MG63 (cell line): ENCODE measurements around the gene DHRS3. TPM values are rescaled to one million over a fixed set of nuclear protein-coding genes. Genes with fewer than 3 reads are reported as not detected.

Experiments
- DNase-seq: peaks from one replicate; pipeline ENCODE4 v3.0.0-alpha.2; 2020
- H3K27me3 ChIP-seq: fragments of 250-450 bp; sonication (Bioruptor Pico); 2 replicates; pipeline ENCODE4 v1.5.1; 2020; ENCODE audit warnings: mild to moderate bottlenecking, moderate library complexity
- H3K36me3 ChIP-seq: fragments of 250-450 bp; sonication (Bioruptor Pico); 2 replicates; pipeline ENCODE4 v1.5.1; 2020; ENCODE audit warnings: mild to moderate bottlenecking, moderate library complexity
- H3K4me3 ChIP-seq: fragments of 250-450 bp; sonication (Bioruptor Pico); 2 replicates; pipeline ENCODE4 v1.5.1; 2020; ENCODE audit warnings: mild to moderate bottlenecking, moderate library complexity
- H3K9me3 ChIP-seq: fragments of 250-450 bp; sonication (Bioruptor Pico); 2 replicates; pipeline ENCODE4 v1.5.1; 2020; ENCODE audit warnings: mild to moderate bottlenecking, moderate library complexity
- total RNA-seq: library from RNA; depleted of rRNA; stranded (reverse); fragments of >200 nt; shearing (Covaris generic); gene quantifications from 2 replicates; pipeline ENCODE4 v1.2.3, GENCODE V29; 2014; ENCODE audit warnings: low replicate concordance

DHRS3 gene
- total RNA-seq, 1 experiment from 2014 or later, result 317 TPM

GRCh38 chr1:12610305-12610935 is 7.6 kb downstream of the DHRS3 start:
- H3K27me3 ChIP-seq, result no peaks in the 10 kb centered on the region
- no peak for DNase-seq
- peaks cover 91% of the 10 kb centered on the region for H3K36me3 ChIP-seq
- no peaks in the 10 kb centered on the region; the same call in 1 of the 2 replicates for H3K9me3 ChIP-seq
- H3K4me3 ChIP-seq, result no peak overlapping the region

GRCh38 chr1:12609469-12610003 is 8.5 kb downstream of the DHRS3 start:
- no peak for DNase-seq
- H3K4me3 ChIP-seq, result no peak overlapping the region
- H3K36me3 ChIP-seq, result peaks cover 91% of the 10 kb centered on the region
- no peaks in the 10 kb centered on the region for H3K27me3 ChIP-seq
- H3K9me3 ChIP-seq, result no peaks in the 10 kb centered on the region; the same call in 1 of the 2 replicates

GRCh38 chr1:12608311-12608957 is 9.6 kb downstream of the DHRS3 start:
- Histone ChIP-seq H3K27me3 (no peaks in the 10 kb centered on the region), H3K4me3 (no peak overlapping the region), H3K9me3 (no peaks in the 10 kb centered on the region; the same call in 1 of the 2 replicates), H3K36me3 (peaks cover 89% of the 10 kb centered on the region)
- no peak for DNase-seq

GRCh38 chr1:12607263-12607662 is 10.7 kb downstream of the DHRS3 start:
- no peak overlapping the region for H3K4me3 ChIP-seq
- H3K27me3 ChIP-seq, result no peaks in the 10 kb centered on the region
- no peaks in the 10 kb centered on the region; the same call in 1 of the 2 replicates for H3K9me3 ChIP-seq
- peaks cover 89% of the 10 kb centered on the region for H3K36me3 ChIP-seq
- DNase-seq, result no peak

- no peak for DNase-seq
These were observed 13.0 kb downstream of the DHRS3 start for GRCh38 chr1:12604986-12605385.

GRCh38 chr1:12604114-12604874 is 13.7 kb downstream of the DHRS3 start:
- Histone ChIP-seq H3K36me3 (peaks cover 86% of the 10 kb centered on the region), H3K4me3 (no peak overlapping the region), H3K27me3 (no peaks in the 10 kb centered on the region), H3K9me3 (no peaks in the 10 kb centered on the region; the same call in 1 of the 2 replicates)
- DNase-seq, result peak; percentile 93

More at GRCh38 chr1:12604986-12605385, 13.0 kb downstream of the DHRS3 start:
- H3K27me3 ChIP-seq, result no peaks in the 10 kb centered on the region
- H3K36me3 ChIP-seq, result peaks cover 86% of the 10 kb centered on the region
- no peak overlapping the region for H3K4me3 ChIP-seq
- no peaks in the 10 kb centered on the region; the same call in 1 of the 2 replicates for H3K9me3 ChIP-seq

GRCh38 chr1:12603224-12603623 is 14.8 kb downstream of the DHRS3 start:
- Histone ChIP-seq H3K27me3 (no peaks in the 10 kb centered on the region), H3K4me3 (no peak overlapping the region), H3K36me3 (peaks cover 86% of the 10 kb centered on the region), H3K9me3 (no peaks in the 10 kb centered on the region)
- DNase-seq, result no peak

DNA sequence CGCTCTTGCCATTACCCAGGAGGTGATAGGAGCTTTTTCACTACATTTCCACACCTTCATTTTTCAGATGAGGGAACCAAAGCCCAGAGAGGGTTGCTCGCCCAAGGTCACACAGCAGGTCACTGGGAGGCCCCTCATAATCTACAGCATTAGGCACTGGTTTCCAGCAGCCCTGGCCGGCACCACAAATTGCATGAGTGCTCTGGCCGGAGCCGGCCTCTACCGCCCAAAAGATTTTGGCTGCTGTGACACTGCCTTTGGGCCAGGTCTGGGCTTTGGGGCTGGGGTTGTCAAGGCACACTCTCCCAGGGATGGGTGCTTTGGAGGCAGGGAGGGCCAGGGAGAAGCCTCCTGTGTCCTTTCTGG is 15.4 kb downstream of the DHRS3 start:
- Histone ChIP-seq H3K36me3 (peaks cover 86% of the 10 kb centered on the region), H3K27me3 (no peaks in the 10 kb centered on the region), H3K9me3 (no peaks in the 10 kb centered on the region), H3K4me3 (no peak overlapping the region)
- peak; percentile 58 for DNase-seq

DNA sequence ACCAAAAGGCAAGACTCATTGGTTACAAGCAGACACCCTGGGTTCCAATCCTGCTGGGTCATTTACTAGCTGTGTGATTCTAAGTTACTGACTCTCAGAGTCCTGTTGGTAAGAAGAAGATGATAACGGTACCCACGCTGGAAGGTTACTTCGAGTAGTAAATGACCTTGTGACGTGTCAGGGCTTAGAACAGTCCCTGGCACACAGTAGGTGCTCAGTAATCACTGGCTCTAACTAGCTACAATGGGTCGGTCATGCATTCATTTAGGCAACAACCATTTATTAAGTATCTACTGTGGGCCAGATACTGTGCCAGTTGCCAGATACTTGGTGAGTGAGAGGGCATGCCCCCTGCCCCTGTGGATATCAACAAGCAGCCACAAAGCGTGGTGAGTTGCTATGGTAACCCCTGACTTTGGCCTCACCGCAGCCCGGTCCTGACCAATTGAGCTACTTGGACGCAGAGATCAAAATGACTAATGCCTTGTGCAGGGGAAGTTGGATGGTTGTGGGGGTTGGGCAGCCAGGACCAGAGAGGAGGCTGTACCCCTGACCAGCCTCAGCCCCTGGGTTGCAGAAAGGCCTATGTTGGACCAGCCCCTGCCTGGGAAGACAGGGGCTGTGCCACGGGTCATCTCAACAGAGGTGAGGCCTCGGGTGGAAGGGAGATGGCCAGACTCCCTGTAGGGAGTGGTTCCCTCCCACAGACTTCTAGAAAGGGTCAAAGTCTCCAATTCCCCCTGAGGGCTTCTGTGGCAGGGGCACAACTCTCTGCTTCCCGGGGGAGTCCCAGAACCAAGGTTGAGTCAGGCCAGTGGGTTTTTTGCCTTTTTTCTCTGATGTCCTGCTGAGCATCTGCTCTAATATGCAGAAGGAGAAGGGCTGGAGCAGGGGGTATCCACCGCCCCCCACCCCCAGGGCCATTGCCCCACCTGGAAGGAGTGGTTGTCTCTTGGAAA is 16.0 kb downstream of the DHRS3 start:
- no peaks in the 10 kb centered on the region for H3K9me3 ChIP-seq
- H3K27me3 ChIP-seq, result no peaks in the 10 kb centered on the region
- H3K4me3 ChIP-seq, result no peak overlapping the region
- DNase-seq, result peak; percentile 99
- peaks cover 89% of the 10 kb centered on the region for H3K36me3 ChIP-seq

DNA sequence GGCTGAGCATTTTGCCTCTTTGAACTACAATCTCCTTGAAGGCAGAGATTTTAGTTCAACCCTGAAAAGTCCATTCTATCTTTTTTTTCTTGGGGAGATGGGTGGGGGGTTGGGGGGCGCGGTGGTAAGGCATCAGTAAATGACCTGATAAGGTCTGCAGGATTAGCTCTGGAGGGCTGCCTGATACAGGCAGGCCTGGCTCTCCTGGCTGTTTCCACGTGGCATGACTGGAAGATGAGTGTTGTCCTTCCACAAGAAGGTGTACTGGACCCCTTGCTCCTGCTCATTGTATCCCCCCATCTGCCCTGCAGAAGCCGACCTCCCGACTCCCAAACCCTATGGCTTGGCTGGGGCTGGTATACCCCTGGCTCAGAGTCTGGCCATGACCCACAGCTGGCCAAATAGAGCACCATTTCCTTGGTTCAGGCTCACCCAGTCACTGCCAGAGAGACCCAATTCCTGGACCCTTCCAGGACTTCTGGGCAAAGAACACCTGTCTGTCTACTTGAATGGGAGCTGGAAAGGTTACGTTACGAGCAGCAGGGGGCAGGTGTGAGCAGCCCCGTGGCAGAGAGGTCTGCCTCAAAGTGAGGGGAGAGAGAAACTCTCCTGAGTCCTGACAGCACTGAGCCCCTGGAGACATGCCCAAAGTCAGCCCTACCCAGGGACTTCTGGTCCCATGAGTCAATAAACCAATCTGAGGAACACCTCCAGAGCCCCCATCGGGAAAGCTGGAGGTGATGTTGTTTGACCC is 17.0 kb downstream of the DHRS3 start:
- no peaks in the 10 kb centered on the region for H3K9me3 ChIP-seq
- peaks cover 85% of the 10 kb centered on the region for H3K36me3 ChIP-seq
- no peaks in the 10 kb centered on the region for H3K27me3 ChIP-seq
- H3K4me3 ChIP-seq, result no peak overlapping the region
- DNase-seq, result peak; percentile 70

GRCh38 chr1:12600335-12600734 is 17.7 kb downstream of the DHRS3 start:
- Histone ChIP-seq H3K36me3 (peaks cover 81% of the 10 kb centered on the region), H3K4me3 (no peak overlapping the region), H3K9me3 (no peaks in the 10 kb centered on the region), H3K27me3 (no peaks in the 10 kb centered on the region)
- peak; percentile 76 for DNase-seq

GRCh38 chr1:12599657-12600056 is 18.4 kb downstream of the DHRS3 start:
- no peaks in the 10 kb centered on the region for H3K27me3 ChIP-seq
- H3K9me3 ChIP-seq, result no peaks in the 10 kb centered on the region
- peaks cover 77% of the 10 kb centered on the region for H3K36me3 ChIP-seq
- DNase-seq, result no peak
- H3K4me3 ChIP-seq, result no peak overlapping the region

DNA sequence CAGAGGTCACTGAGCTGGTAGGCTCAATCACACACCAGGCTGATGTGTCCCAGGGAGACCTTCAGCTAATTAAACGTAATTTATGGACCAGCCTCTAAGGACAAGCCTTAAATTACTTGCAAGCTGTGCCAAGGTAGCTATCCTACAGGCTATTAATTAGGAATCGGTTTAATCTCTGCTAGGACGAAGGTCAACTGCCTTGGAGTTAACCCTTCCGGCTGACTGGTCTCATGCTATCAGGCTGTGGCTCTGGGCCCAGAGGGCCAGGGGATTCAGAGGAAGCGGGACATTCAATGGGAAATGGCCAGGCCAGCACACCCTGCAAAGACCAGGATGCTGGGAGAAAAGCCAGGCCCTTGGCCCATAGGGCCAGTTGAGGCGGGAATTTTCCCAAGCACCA is 19.0 kb downstream of the DHRS3 start:
- DNase-seq, result no peak
- Histone ChIP-seq H3K27me3 (no peaks in the 10 kb centered on the region), H3K36me3 (peaks cover 80% of the 10 kb centered on the region), H3K9me3 (no peaks in the 10 kb centered on the region), H3K4me3 (no peak overlapping the region)

- H3K27me3 ChIP-seq, result no peaks in the 10 kb centered on the region
- DNase-seq, result no peak
- H3K36me3 ChIP-seq, result peaks cover 78% of the 10 kb centered on the region
- H3K4me3 ChIP-seq, result no peak overlapping the region
- no peaks in the 10 kb centered on the region for H3K9me3 ChIP-seq
These were observed 20.2 kb downstream of the DHRS3 start for GRCh38 chr1:12597792-12598191.

DNA sequence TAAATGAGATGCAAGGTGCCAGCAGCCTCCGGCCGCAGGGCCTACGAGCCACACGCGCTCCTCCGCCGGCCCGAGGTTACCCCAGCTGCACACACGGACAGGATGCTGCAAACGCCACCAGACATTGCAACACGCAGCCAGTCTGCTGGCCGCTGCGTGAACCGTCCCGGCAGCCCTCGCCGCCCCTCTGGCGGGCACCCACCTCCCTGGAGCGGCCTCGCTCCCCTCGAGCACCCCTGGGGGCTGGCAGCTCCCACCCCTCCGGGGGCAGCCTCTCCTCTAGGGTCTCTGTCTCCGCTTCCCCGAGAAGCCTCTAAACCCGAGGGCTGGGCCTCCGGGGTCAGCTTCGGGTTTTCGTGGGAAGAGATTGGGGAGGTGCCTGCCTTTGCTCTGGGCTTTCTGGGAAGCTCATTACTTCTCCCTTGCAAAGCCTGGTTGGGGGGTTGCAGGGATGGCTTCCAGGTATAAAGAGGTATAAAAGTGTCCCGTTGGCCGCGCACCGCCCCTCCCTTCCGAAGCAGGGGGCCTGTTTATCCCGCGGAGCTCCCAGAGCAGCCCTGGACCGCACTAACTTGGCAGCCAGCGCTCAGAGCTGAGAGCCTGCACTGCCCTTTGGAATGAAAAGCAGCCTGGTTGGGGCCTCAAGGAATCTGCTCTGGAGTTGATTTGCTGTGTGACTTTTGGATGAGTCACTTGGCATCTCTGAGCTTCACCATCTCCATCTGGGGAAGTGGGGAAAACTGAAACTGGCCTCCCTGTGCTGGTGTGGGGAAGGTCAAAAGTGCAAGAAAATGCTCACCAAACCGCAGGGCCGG is 21.8 kb downstream of the DHRS3 start:
- peak overlapping the region; percentile 34 for H3K4me3 ChIP-seq
- H3K27me3 ChIP-seq, result no peaks in the 10 kb centered on the region
- no peaks in the 10 kb centered on the region for H3K9me3 ChIP-seq
- H3K36me3 ChIP-seq, result peaks cover 82% of the 10 kb centered on the region
- peak; percentile 99 for DNase-seq
